Stimulated activated naive CD8-positive, alpha-beta T cell treated with anti-CD3 and anti-CD28 coated beads, Interleukin-15, amount 100 ng/mL, for 72 hours (primary cell): Measurements from ENCODE around the gene SLC28A3.
A peak's percentile ranks its signal among the peaks of the same experiment; 100 is the strongest.
"Not testable (repeated sequence)": the region's sequence is repeated elsewhere in the genome, so short reads cannot be mapped to it uniquely, and the experiment has no call there.

Experiments
- ATAC-seq: fragments of 150-1000 bp; cut with Tn5 transposase; 2 replicates; pipeline ENCODE4 v1.10.0; 2021; ENCODE audit warnings: mild to moderate bottlenecking, moderate library complexity
- DNase-seq, 2 donors: peaks; one replicate each; pipeline ENCODE4 v3.0.0; 2021 to 2022
- H3K27ac Mint-ChIP-seq, 2 donors: one replicate each; pipeline ENCODE4 v1.8.0; 2022; ENCODE audit warnings: mild to moderate bottlenecking in 2 of 2, mixed read lengths in 2 of 2, moderate library complexity in 2 of 2
- H3K27me3 Mint-ChIP-seq: one replicate; pipeline ENCODE4 v1.8.0; 2022; ENCODE audit warnings: mixed read lengths
- H3K4me1 Mint-ChIP-seq: one replicate; pipeline ENCODE4 v1.8.0; 2022; ENCODE audit warnings: mild to moderate bottlenecking, mixed read lengths
- H3K4me3 Mint-ChIP-seq, 2 donors: one replicate each; pipeline ENCODE4 v1.8.0; 2022; ENCODE audit warnings: mild to moderate bottlenecking in 2 of 2, mixed read lengths in 2 of 2, moderate library complexity in 1 of 2
- H3K9me3 Mint-ChIP-seq, 2 donors: one replicate each; pipeline ENCODE4 v1.8.0; 2022; ENCODE audit warnings: mixed read lengths in 2 of 2

SLC28A3 gene

DNA sequence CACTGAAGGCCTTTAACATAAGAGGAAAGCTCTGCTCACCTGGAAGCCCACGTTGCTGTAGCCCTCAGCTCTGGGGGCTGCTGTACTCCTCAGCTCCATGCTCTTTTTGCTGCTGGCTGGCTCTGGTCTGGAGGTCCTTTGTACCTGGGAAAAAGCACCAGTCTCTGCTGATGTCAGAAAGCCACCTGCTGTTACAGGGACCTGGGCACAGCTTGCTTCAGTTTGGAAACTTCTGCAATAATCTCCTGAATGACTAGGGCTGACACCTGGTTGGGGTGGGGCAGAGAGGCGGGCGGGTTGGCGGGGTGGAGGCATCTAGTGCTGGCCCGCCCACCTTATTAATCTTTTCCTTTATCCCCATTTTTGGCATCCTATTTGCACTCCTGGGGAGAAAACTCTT, at the start of gene SLC28A3:
TSS of gene SLC28A3 (minus strand) at position 224 of the 400 bp plus-strand sequence. CDS start at position 99, 125 bp downstream.
- Mint-ChIP-seq H3K27me3 (no peaks in the 10 kb centered on the region), H3K27ac (no peak within 1 kb of the TSS), H3K9me3 (no peaks in the 10 kb centered on the region), H3K4me1 (no peaks in the 10 kb centered on the region), H3K4me3 (no peak within 1 kb of the TSS)
- DNase-seq (no peak), ATAC-seq (no peak)

GRCh38 chr9:84390254-84390653, 49.7 kb upstream of the SLC28A3 start:
- H3K27ac Mint-ChIP-seq, H3K4me1 Mint-ChIP-seq, H3K9me3 Mint-ChIP-seq, ATAC-seq, H3K4me3 Mint-ChIP-seq, DNase-seq, H3K27me3 Mint-ChIP-seq: not testable (repeated sequence)

- no peak overlapping the region for H3K27ac Mint-ChIP-seq
- H3K4me3 Mint-ChIP-seq = no peak overlapping the region
- no peaks in the 10 kb centered on the region for H3K9me3 Mint-ChIP-seq
- ATAC-seq = no peak
- H3K27me3 Mint-ChIP-seq = no peaks in the 10 kb centered on the region
- no peak for DNase-seq
- no peaks in the 10 kb centered on the region for H3K4me1 Mint-ChIP-seq
Observed at GRCh38 chr9:84387821-84388220, 47.3 kb upstream of the SLC28A3 start.

DNA sequence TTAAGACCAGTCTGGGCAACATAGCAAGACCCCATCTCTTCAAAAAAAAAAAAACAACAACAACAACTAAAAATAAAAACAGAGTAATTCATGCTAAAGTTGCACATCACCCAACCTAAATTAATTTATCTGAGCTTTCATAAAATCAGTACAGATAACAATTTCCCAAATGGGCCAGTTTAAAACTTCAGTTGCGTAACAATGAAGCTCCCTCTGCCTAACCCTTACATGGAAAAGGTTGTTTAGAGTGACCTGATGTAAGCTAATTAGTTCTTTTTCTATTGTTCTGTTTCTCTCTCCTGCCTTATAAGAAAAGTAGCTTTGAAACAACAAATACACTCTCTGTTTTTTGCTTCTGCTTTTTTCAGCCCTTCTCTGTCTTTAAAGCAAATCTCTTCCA, 46.2 kb upstream of the SLC28A3 start:
- no peak for ATAC-seq
- H3K4me3 Mint-ChIP-seq = no peak overlapping the region

GRCh38 chr9:84385386-84386040, 45.0 kb upstream of the SLC28A3 start:
- Mint-ChIP-seq H3K9me3 (no peaks in the 10 kb centered on the region), H3K27ac (no peak overlapping the region), H3K4me3 (no peak overlapping the region), H3K4me1 (no peaks in the 10 kb centered on the region), H3K27me3 (peaks cover 13% of the 10 kb centered on the region)
- no peak for ATAC-seq
- DNase-seq = no peak

More for the DNA sequence above, 46.2 kb upstream of the SLC28A3 start:
- H3K9me3 Mint-ChIP-seq = no peaks in the 10 kb centered on the region
- no peaks in the 10 kb centered on the region for H3K4me1 Mint-ChIP-seq
- peaks cover 5% of the 10 kb centered on the region for H3K27me3 Mint-ChIP-seq
- no peak overlapping the region for H3K27ac Mint-ChIP-seq
- no peak for DNase-seq

- DNase-seq (no peak), ATAC-seq (no peak)
- Mint-ChIP-seq H3K9me3 (no peaks in the 10 kb centered on the region), H3K4me3 (no peak overlapping the region), H3K27me3 (peaks cover 13% of the 10 kb centered on the region), H3K27ac (no peak overlapping the region), H3K4me1 (no peaks in the 10 kb centered on the region)
Observed at GRCh38 chr9:84384617-84385016, 44.1 kb upstream of the SLC28A3 start.

- Mint-ChIP-seq H3K9me3 (no peaks in the 10 kb centered on the region), H3K4me1 (no peaks in the 10 kb centered on the region), H3K4me3 (no peak overlapping the region), H3K27me3 (peaks cover 13% of the 10 kb centered on the region), H3K27ac (no peak overlapping the region)
- DNase-seq (no peak), ATAC-seq (no peak)
Observed at GRCh38 chr9:84383178-84383577, 42.6 kb upstream of the SLC28A3 start.

DNA sequence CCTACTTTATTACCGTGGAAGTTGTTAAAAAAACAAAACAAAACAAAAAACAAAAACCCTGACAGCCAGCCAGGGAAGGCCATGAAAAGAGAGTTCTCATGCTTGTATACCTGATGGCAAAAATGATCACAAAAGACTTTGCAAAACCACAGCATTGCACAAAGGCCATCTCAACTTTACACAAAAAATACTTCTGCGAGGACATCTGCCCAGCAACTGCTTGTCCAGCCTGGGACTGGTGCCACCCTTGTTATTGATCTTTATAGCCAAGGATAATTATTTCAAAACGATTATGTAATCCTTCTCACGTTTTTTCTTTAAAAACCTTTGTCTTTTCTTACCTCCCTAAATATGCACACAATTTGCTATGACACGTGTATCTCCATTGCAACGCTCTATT, 42.2 kb upstream of the SLC28A3 start:
- no peak overlapping the region for H3K4me3 Mint-ChIP-seq
- DNase-seq (no peak), ATAC-seq (no peak)
- no peaks in the 10 kb centered on the region for H3K4me1 Mint-ChIP-seq
- no peaks in the 10 kb centered on the region for H3K9me3 Mint-ChIP-seq
- H3K27me3 Mint-ChIP-seq = peaks cover 13% of the 10 kb centered on the region
- H3K27ac Mint-ChIP-seq = no peak overlapping the region

- peak overlapping the region in 1 of 2 donors; percentile 5 for H3K27ac Mint-ChIP-seq
- ATAC-seq (no peak), DNase-seq (no peak)
- H3K4me3 Mint-ChIP-seq = no peak overlapping the region
- no peaks in the 10 kb centered on the region for H3K4me1 Mint-ChIP-seq
- no peaks in the 10 kb centered on the region for H3K9me3 Mint-ChIP-seq
- H3K27me3 Mint-ChIP-seq = peaks cover 13% of the 10 kb centered on the region
Observed at GRCh38 chr9:84381508-84381907, 41.0 kb upstream of the SLC28A3 start.

DNA sequence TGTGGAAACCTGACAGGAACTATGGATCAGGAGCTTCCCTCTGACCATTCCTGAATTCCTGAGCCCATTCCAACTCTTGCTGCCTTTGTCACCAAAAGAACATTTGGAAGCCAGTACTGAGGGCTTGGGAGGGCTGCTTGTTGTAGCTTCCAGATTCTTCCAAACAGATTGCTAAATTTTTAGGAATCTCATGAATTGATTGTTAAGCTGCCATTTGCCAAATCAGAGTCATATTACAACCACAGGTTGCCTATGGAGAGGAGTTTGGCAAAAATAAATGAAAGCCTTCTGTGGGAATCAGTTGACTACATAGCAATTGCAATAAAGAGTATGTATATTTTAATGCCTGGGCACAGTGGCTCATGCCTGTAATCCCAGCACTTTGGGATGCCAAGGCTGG, 39.2 kb upstream of the SLC28A3 start:
- no peak for DNase-seq
- Mint-ChIP-seq H3K27me3 (peaks cover 13% of the 10 kb centered on the region), H3K9me3 (no peaks in the 10 kb centered on the region), H3K4me1 (no peaks in the 10 kb centered on the region), H3K4me3 (no peak overlapping the region), H3K27ac (peak overlapping the region in 1 of 2 donors; percentile 1)
- no peak for ATAC-seq

DNA sequence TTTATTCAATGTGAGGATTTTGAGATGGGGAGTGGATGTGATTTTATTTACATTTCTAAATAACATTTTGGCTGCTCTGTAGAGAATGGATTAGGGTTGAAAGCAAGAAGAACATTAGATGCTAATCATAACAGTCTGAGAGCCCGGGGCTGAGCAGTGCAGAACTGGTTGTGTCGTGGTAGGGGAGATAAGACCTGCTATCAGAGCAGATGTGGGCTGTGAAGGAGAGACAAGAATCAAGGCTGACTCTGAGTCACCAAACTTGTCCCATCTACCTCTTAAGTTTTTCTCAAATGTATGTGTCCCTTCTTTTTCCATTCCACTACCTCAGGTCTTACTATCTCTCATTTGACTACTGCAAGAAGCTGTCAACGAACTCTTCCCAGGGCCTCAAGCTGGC, 35.4 kb upstream of the SLC28A3 start:
- no peaks in the 10 kb centered on the region for H3K9me3 Mint-ChIP-seq
- peaks cover 9% of the 10 kb centered on the region for H3K27me3 Mint-ChIP-seq
- H3K27ac Mint-ChIP-seq = no peak overlapping the region
- H3K4me3 Mint-ChIP-seq = no peak overlapping the region
- no peak for ATAC-seq
- DNase-seq = no peak
- H3K4me1 Mint-ChIP-seq = no peaks in the 10 kb centered on the region

DNA sequence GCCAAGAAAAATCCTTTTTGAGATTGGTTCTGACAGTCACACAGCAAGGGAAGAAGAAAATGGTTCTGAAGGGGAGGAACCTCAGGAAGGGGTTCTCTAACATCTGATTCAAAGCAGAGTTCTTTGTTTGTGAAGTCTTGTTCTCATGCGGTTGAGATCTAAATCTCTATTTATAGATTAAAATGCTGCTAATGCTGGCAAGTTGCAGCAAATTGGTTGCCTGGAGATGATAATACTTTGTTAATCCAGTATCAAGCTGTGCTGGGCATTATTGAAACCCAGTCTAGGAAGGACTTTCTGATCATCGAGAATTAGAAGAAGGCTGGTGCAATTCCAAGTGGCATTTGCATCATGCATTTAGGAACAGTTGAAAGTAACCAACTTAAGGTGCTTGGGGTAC, 34.0 kb upstream of the SLC28A3 start:
- ATAC-seq (no peak), DNase-seq (no peak)
- H3K9me3 Mint-ChIP-seq = no peaks in the 10 kb centered on the region
- H3K4me1 Mint-ChIP-seq = no peaks in the 10 kb centered on the region
- no peak overlapping the region for H3K27ac Mint-ChIP-seq
- peaks cover 9% of the 10 kb centered on the region for H3K27me3 Mint-ChIP-seq
- no peak overlapping the region for H3K4me3 Mint-ChIP-seq

- ATAC-seq (no peak), DNase-seq (no peak)
- H3K9me3 Mint-ChIP-seq = no peaks in the 10 kb centered on the region
- no peak overlapping the region for H3K4me3 Mint-ChIP-seq
- no peaks in the 10 kb centered on the region for H3K4me1 Mint-ChIP-seq
- no peak overlapping the region for H3K27ac Mint-ChIP-seq
- peaks cover 9% of the 10 kb centered on the region for H3K27me3 Mint-ChIP-seq
Observed at GRCh38 chr9:84374013-84374412, 33.5 kb upstream of the SLC28A3 start.

DNA sequence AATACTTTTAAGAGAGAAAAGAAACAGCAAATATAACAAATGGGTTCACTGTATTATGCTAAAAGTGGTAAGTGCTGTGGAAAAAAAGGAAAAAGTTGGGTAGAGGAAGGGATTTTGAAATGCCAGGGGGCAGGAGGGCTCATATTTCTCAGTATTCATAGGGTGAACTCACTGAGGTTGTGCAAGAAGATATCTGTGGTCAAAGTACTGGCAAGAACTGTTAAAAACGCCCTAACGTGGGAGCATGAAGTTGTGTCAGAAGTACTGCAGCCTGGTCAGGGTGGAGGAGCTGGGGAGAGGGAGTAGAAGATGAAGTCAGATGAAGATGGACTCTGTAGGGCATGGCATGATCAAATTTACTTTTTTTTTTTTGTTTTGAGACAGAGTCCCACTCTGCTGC, 31.2 kb upstream of the SLC28A3 start:
- Mint-ChIP-seq H3K27me3 (peaks cover 9% of the 10 kb centered on the region), H3K4me3 (no peak overlapping the region), H3K4me1 (no peaks in the 10 kb centered on the region), H3K9me3 (no peaks in the 10 kb centered on the region), H3K27ac (no peak overlapping the region)
- DNase-seq (no peak), ATAC-seq (no peak)

DNA sequence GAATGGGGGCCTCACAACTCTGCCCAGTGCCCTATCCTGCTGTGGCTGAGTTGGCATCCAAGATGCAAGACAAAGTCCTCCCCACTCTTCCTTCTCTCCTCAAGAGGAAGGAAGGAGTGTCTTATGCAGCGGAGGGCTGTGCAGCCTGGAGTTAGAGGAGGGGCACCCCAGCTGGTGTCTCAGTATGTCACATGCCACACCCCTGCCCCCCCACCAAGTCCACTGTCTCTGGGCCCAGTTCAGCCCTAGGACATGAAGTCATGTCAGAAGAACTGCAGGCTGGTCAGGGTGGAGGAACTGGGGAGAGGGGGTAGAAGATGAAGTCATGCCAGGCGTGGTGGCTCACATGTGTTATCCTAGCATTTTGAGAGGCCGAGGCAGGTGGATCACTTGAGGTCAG, 28.0 kb upstream of the SLC28A3 start:
- H3K27me3 Mint-ChIP-seq = peaks cover 9% of the 10 kb centered on the region
- no peak for DNase-seq
- no peak for ATAC-seq
- H3K27ac Mint-ChIP-seq = no peak overlapping the region
- H3K4me1 Mint-ChIP-seq = no peaks in the 10 kb centered on the region
- H3K4me3 Mint-ChIP-seq = no peak overlapping the region
- H3K9me3 Mint-ChIP-seq = peaks cover 6 to 12% of the 10 kb centered on the region in 2 donors

DNA sequence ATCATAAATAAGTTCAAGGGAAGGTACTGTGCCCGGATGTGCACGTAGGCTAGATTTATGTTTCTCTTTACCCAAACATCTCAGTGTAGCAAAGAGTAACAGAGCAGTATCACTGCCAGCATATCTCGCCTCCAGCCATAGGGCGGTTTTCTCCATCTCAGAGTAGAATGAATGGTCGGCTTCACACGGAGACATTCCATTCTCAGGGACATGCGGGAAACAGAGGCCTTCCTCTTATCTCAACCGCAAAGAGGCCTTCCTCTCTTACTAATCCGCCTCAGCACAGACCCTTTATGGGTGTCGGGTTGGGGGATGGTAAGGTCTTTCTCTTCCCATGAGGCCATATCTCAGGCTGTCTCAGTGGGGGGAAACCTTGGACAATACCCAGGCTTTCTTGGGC, 27.2 kb upstream of the SLC28A3 start:
- not testable (repeated sequence) for ATAC-seq, H3K4me3 Mint-ChIP-seq, H3K4me1 Mint-ChIP-seq, DNase-seq, H3K27me3 Mint-ChIP-seq
- peak overlapping the region in 1 of 2 donors; percentile 30 for H3K27ac Mint-ChIP-seq
- peaks cover 6 to 12% of the 10 kb centered on the region in 2 donors for H3K9me3 Mint-ChIP-seq

GRCh38 chr9:84366683-84367082, 26.1 kb upstream of the SLC28A3 start:
- peaks cover 3% of the 10 kb centered on the region for H3K27me3 Mint-ChIP-seq
- H3K4me3 Mint-ChIP-seq = no peak overlapping the region
- ATAC-seq (no peak), DNase-seq (no peak)
- no peaks in the 10 kb centered on the region for H3K4me1 Mint-ChIP-seq
- no peak overlapping the region for H3K27ac Mint-ChIP-seq
- peaks cover 6 to 12% of the 10 kb centered on the region in 2 donors for H3K9me3 Mint-ChIP-seq
